ENCODE measurements around the gene RANBP1.

Gene RANBP1

GRCh38 chr22:20125201-20126174, 9.6 kb downstream of the RANBP1 start:
- DNase-seq = no peak

GRCh38 chr22:20126284-20127029, 10.6 kb downstream of the RANBP1 start:
- DNase-seq = no peak

GRCh38 chr22:20127318-20127868, 11.5 kb downstream of the RANBP1 start:
- DNase-seq = no peak

DNA sequence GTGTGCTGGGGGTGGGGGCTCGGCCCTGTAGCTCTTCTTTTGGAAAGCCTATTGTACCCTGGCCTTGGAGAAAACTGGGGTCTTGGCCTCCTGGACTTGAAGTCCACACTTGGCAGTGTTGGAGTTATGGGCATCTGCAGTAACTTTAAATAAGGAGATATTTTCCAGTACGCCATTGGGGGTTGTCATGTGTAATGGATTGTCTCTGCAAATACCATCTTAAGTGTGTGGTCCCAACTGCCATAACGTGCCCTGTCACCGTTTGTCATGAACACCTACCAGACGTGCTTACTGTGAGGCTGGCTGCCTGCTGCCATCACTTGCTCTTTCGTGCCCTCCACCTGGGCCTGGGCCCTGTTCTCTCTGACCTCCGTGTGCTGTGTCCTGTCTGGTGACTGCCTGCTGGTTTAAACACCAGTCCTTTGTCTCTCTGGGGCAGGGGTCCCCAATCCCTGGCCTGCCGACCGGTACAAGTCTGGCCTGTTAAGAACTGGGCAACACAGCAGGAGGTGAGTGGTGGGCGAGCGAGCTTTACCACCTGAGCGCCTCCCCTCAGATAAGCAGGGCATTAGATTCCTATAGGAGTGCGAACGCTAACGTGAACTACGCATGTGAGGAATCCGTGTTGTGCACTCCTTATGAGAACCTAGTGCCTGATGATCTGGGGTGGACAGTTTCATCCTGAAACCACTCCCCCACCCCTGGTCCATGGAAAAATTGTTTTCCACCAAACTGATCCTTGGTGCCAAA, 12.1 kb downstream of the RANBP1 start:
- DNase-seq = no peak

DNA sequence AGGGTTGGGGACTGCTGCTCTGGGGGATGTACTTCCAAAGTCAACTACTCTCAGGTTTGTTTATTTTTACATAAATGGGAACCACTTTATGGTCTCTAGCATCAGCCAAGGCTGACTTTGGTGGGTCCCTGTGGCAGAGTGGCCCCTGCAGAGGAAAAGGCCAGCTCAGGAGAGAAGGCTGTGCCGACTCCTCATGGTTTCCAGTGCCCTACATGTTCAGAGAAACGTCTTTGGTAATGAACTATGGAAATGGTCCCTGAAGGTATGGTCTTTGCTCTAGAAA, 12.7 kb downstream of the RANBP1 start:
- no peak for DNase-seq

DNA sequence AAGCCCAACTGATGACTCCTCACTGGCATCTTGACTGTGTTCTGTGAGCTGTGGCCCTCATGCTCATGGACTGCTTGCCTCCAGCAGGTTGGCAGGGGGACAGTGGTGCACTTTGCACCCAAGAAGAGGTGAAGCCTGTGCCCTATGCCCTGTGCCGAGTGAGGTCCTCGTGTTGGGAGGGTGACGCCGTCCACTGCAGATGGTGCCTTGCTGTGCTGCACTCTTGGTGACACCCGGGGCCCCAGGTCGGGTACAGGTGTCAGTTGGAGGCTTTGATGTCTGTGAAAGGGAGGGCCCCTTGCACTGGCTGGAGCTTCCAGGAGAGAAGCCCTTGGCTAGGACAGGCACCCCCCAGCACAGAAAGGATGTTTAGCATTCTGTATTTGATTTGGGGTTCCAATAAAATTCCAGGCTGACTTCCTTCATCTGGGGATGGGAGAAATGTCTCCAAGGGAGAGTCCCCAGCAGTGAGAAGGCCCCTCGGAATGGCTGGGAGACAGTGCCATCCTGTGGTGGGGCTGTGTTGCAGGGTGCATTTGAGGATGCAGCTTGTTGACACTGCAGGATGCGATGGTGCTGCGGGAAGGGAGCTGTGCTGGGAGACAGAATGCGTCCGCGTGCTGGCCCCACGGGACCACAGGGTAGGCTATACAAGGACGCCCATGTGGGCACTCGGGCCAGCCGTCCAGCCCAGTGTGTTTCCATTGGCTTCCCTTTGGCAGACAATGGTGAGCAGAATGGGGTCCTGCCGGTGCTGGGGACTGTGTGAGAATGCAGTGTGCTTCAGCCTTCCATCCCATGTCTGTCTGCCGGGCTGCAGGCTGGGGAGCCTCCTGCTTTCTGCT, 13.2 kb downstream of the RANBP1 start:
- DNase-seq = no peak

DNA sequence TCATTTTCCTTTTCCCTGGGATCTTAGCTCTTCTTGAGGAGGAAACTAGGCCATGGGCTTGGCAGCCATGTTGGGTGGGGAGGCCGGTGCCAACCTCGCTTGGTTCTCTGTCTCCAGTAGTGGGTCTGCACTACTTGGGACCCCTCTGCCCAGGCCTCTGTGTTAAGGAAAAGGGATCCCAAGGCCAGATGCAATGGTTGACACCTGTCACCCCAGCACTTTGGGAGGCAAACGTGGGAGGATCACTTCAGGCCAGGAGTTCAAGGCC, 13.8 kb downstream of the RANBP1 start:
- no peak for DNase-seq

DNA sequence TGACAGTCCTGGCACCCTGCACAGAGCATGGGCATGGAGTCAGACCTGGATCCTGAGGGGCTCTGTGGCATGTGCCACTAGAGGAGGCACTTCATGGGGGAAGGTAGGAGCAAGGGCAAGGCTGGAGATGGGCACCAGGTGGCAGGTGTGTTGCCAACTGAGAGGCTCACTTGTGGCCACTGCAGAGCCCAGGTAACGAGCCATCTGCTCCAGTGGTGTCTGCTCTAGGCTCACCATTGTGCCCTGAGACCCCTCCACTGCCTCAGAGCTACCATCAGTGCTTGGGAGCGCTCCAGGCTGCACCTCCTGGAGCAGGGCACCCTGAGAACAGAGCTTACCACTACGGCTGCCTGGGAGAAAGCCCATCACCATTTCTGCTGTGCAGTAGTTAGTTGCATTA, 14.4 kb downstream of the RANBP1 start:
- no peak for DNase-seq

DNA sequence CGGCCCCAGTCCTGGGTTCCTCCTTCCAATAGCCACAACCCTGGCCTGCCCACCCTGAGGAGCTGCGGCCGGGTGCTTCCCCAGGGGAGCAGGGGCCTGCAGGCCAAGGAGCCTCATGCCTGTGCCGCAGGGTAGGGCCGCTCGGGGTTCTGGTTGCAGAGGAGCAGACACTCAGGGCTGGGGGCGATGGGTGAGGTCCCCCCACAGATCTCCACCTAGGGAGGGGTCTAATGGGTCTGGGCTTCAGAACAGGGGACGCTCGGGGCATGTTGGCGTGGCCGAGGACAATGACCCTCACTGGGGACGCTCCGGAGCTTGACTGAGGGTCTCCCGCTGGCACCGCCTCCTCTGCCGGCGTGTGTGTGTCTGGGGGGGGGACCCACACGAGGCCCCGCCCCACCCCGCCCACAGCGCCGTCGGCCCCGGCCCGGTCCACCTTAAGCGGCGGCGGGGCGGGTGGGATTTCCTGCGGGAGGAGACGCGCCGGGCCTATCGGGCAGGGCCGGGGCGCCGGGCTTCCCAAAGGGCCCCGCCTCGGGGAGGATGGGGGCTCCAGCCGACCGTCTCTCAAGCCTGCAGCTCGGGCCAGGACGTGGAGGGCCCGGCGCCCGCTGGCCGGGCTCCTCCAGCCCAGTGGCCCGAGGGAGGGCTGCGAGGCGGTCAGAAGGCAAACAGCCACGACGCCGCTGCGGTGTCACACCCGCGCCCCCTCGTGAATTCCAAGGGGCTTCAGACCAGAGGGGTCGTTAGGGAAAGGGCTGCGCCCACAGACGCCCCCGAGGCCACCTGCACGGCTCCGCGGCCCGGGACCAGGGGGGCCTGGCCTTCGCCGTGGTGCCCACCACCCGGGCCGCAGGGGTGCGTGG, 15.1 kb downstream of the RANBP1 start:
- no peak for DNase-seq

DNA sequence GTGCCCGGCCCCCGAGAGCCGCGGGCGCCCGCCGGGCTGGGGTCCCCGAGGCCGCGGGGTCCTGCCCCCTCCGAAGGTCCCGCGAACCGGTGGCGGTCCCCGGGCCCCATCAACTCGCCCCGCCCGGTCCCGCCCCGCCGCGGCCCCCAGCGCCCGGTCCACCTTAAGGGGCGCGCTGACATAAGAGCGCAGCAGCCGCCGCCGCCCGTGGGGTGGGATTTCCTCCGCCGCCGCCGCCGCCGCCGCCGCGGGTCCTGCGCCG, 15.6 kb downstream of the RANBP1 start, which contains the start of gene ZDHHC8:
Gene ZDHHC8 (plus strand): TSS at position 208 of the 262 bp plus-strand sequence. CDS start 144 bp downstream, outside the sequence.
- no peak for DNase-seq

DNA sequence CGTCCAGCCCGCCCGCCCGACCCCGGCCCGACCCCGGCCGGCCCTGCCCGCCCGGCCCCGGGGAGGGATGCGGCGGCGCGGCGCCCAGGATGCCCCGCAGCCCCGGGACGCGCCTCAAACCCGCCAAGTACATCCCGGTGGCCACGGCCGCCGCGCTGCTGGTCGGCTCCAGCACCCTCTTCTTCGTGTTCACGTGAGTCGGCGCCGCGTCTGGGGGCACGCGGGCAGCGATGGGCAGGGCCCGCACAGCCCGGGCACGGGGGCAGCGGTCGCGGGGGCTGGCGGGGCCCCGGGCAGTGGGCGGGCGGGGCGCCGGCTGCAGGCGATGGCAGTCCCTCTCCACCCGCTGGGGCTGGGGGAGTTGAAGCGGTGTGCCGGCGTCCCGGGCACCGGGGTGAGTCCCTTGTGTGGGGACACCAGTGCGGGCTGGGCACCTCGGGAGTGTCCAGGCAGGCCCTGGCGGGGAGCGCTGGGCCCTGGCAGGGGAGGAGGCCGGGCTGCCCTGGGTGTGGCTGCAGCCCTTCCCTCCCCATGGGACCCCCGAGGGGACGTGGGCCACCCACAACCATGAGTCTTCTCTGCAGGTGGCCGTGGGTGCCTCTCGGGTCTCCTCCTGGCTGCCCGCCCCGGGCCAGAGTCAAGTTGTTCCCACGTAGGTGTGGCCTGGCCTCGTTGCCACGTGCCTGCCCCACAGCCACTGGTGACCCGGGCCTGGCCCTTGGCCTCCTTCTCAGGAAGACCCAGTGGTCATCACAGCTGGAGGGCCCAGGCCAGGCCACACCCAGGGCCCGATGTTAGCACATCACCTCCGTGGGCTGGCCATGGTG, 16.2 kb downstream of the RANBP1 start:
- no peak for DNase-seq

- DNase-seq = no peak
Measured at GRCh38 chr22:20132686-20133246, 16.9 kb downstream of the RANBP1 start.

DNA sequence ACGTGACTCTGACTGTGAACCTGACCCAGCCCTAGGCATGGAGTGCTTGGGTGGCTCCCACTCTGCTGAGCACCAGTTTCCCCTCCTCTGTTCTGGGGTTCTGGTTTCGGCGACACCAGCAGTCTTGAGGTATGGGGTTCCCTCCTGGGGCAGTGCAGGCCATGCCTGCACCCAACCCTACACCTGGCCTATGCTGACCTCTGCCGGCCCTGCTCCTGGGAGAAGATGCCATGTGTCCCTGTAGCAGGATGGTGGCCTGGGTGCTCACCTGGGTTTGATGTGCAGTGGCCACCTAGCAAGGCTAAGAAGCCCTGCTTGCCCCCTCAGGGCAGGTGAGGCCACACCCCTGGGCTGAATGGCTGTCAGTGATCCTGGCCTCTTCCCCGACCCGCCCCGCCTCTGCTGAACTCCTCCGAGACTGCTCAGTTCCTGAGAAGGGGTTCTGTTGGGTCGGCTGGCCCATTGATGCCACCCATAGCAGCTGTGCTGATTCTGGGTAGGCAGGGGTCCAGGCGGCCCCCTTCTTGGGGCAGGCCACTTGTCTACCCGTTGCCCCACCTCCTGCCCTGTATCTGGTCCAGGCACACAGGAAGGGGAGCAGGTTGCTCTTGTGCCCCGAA, 18.1 kb downstream of the RANBP1 start:
- DNase-seq = no peak

- DNase-seq = no peak
Measured at GRCh38 chr22:20135265-20135664, 19.4 kb downstream of the RANBP1 start.

- DNase-seq = no peak
Measured at GRCh38 chr22:20135806-20136602, 20.1 kb downstream of the RANBP1 start.

- no peak for DNase-seq
Measured at GRCh38 chr22:20136603-20136873, 20.6 kb downstream of the RANBP1 start.

GRCh38 chr22:20137113-20137512, 21.2 kb downstream of the RANBP1 start:
- no peak for DNase-seq

DNA sequence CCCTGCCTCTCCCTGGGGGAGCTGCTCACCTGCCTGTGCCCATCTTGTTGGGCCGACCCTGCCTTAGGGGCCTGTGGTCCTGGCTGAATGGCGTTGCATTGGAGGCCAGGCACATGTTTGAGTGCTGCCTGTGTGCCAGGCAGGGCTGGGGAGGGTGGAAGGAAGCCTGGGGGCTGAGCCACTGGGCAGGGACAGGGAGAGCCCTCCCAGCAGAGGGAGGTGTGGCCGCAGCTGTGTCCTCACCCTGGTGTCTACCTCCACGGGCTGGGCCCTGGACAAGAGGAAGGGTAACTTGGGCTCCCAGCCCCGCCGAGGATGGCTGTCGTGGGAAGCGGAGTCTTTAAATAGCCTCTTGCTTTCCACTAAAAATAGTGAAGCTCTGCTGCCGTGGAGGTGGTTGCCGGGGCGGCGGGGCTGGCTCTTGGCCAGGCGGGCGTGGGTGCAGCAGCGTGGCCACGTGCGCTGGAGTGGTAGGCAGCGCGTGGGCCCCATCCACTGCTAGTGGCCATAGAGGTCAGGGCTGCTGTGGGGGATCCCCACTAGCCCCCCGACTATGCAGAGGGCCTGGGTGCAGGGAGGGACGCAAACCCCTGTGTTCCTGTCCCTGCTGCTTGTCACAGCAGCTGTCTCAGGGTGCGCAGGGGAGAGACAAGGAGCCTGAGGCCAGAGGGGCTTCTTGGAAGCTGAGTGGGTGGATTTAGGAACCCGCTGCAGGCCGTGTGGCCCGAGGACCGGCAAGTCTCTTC, 21.9 kb downstream of the RANBP1 start:
- no peak for DNase-seq

DNA sequence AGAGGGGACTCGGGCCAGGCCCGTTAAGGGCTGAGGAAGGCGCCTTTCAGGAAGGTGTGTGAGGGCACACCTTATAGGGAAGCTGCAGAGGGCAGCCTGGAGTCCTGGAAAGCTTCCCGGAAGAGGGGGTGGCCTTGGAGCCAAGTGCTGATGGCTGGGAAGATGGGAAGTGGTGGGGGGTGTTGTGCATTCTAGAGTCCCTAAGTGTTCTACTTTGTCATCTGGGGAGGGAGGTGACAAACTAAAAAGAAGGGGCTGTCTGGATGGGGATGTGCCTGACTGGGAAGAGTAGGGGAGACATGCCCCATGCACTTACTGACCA, 22.5 kb downstream of the RANBP1 start:
- DNase-seq = no peak
